HepG2 (cell line): Measurements from ENCODE around the gene DHRS9. TPM values are rescaled to one million over a fixed set of nuclear protein-coding genes. Genes with fewer than 3 reads are reported as not detected.

Source experiments
- ATAC-seq: fragments of 200-7000 bp; cut with Tn5 transposase; 3 replicates; pipeline ENCODE4 v1.9.1; 2020; ENCODE audit warnings: mild to moderate bottlenecking, moderate library complexity
- BruUV-seq: library from RNA; stranded (reverse); fragments of 400-500 nt; replicated peaks from 2 replicates; lab custom pipeline; 2021; lab: Mats Ljungman, UMichigan
- CTCF ChIA-PET: fragments of 300-600 bp; formaldehyde crosslinking; extraction: SDS; loops from one replicate; lab custom pipeline; 2021; ENCODE audit warnings: low total read pairs, inconsistent platforms, low intra/inter-chr PET ratio; lab: Yijun Ruan, JAX
- POLR2A ChIA-PET: fragments of 350-600 bp; sonication (Branson Sonifier 250); formaldehyde crosslinking; loops from one replicate; lab custom pipeline; 2020; ENCODE audit warnings: antibody characterized with exemption, inconsistent platforms; lab: Yijun Ruan, JAX
- DNase-seq: peaks from one replicate; pipeline ENCODE4 v3.0.0-alpha.2; 2015; ENCODE audit warnings: low spot score
- FAIRE-seq: peaks from 3 replicates; lab custom pipeline; 2011; peaks lifted over from hg19 to GRCh38; lab: Jason Lieb, UNC
- H2AFZ ChIP-seq: one replicate; pipeline ENCODE4 v1.6.1; 2011; ENCODE audit warnings: low read length, inconsistent platforms
- H3K27ac ChIP-seq: fragments of 300-600 bp; 3 replicates; pipeline ENCODE4 v1.8.0; 2011; ENCODE audit warnings: mixed run types, mild to moderate bottlenecking, mixed read lengths, low read length, inconsistent platforms; ENCODE audit not compliant: insufficient read depth; ENCODE audit errors: extremely low read length
- H3K27me3 ChIP-seq, 2 experiments: fragments of 200-600 bp in 1 of 2; 2 replicates in 1 of 2; 3 replicates in 1 of 2; pipeline versions ENCODE4 v1.6.0 to v1.8.0; 2011; ENCODE audit warnings: low read length in 2 of 2, mild to moderate bottlenecking in 2 of 2, moderate library complexity in 2 of 2, inconsistent platforms in 1 of 2; ENCODE audit not compliant: insufficient read depth in 2 of 2, control insufficient read depth in 1 of 2
- H3K36me3 ChIP-seq, 2 experiments: fragments of 200-600 bp in 1 of 2; replicated peaks in 1 of 2; 2 replicates in 1 of 2; 3 replicates in 1 of 2; pipeline versions ENCODE4 v1.5.1 to v1.8.0; 2011; ENCODE audit warnings: low read length in 2 of 2, inconsistent platforms in 1 of 2; ENCODE audit not compliant: insufficient read depth in 2 of 2, control insufficient read depth in 1 of 2
- H3K4me1 ChIP-seq: 2 replicates; pipeline ENCODE4 v1.5.1; 2012; ENCODE audit warnings: low read length, inconsistent platforms; ENCODE audit not compliant: insufficient read depth
- H3K4me2 ChIP-seq: 2 replicates; pipeline ENCODE4 v1.6.0; 2011; ENCODE audit warnings: low read depth, low read length, inconsistent platforms
- H3K4me3 ChIP-seq, 3 experiments: fragments of 200-600 bp in 1 of 3; sonication (generic), shearing (Covaris generic) in 1 of 3; replicated peaks in 1 of 3; 2 replicates each; pipeline ENCODE4 v1.5.1; 2011 to 2016; ENCODE audit warnings: low read length in 3 of 3, inconsistent platforms in 2 of 3, low read depth in 2 of 3, mild to moderate bottlenecking in 2 of 3, control low read depth in 1 of 3, mixed read lengths in 1 of 3; ENCODE audit not compliant: insufficient read depth in 1 of 3
- H3K79me2 ChIP-seq: one replicate; pipeline ENCODE4 v1.6.1; 2011; ENCODE audit warnings: low read length, inconsistent platforms; ENCODE audit not compliant: insufficient read depth
- H3K9ac ChIP-seq: 2 replicates; pipeline ENCODE4 v1.6.0; 2011; ENCODE audit warnings: mild to moderate bottlenecking, low read depth, low read length, inconsistent platforms; ENCODE audit not compliant: insufficient read depth
- H3K9me3 ChIP-seq: 2 replicates; pipeline ENCODE4 v1.5.1; 2012; ENCODE audit warnings: mild to moderate bottlenecking, low read length
- H4K20me1 ChIP-seq: 2 replicates; pipeline ENCODE4 v1.6.0; 2011; ENCODE audit warnings: inconsistent platforms, mild to moderate bottlenecking, low read length, moderate library complexity; ENCODE audit not compliant: insufficient read depth
- ELF1 ChIP-seq: sonication (generic); formaldehyde crosslinking; IDR thresholded peaks from 2 replicates; pipeline ENCODE4 v1.4.0; 2020; ENCODE audit warnings: missing genetic modification reagents
- FOSL2 ChIP-seq: sonication (generic); formaldehyde crosslinking; IDR thresholded peaks from 2 replicates; pipeline ENCODE4 v1.4.0; 2020; ENCODE audit warnings: missing genetic modification reagents
- GLI4 ChIP-seq: sonication (generic); formaldehyde crosslinking; IDR thresholded peaks from 2 replicates; pipeline ENCODE4 v1.5.1; 2020; ENCODE audit warnings: missing genetic modification reagents, mild to moderate bottlenecking, moderate library complexity, borderline replicate concordance
- HCFC1 ChIP-seq: fragments of 150-350 bp; IDR thresholded peaks from 2 replicates; pipeline ENCODE4 v1.6.1; 2014; ENCODE audit warnings: low read depth, low read length
- PRPF4 ChIP-seq: fragments of 200-400 bp; formaldehyde crosslinking; IDR thresholded peaks from 2 replicates; pipeline ENCODE4 v1.6.1; 2016; ENCODE audit warnings: low read length, low read depth; ENCODE audit not compliant: poor library complexity, severe bottlenecking
- RARA ChIP-seq: IDR thresholded peaks from 2 replicates; pipeline ENCODE4 v1.6.1; 2016; ENCODE audit warnings: missing genetic modification reagents, missing compliant biosample characterization
- RFXANK ChIP-seq: IDR thresholded peaks from 2 replicates; pipeline ENCODE4 v1.6.1; 2016
- RXRB ChIP-seq: IDR thresholded peaks from 2 replicates; pipeline ENCODE4 v1.6.1; 2016; ENCODE audit warnings: borderline replicate concordance, missing genetic modification reagents, missing compliant biosample characterization
- YY1 ChIP-seq: IDR thresholded peaks from 2 replicates; pipeline ENCODE4 v1.6.1; 2011; ENCODE audit warnings: low read length, low read depth, moderate library complexity, mild to moderate bottlenecking; ENCODE audit not compliant: insufficient read depth, insufficient replicate concordance
- ZMYM4 ChIP-seq: sonication (generic); formaldehyde crosslinking; IDR thresholded peaks from 2 replicates; pipeline ENCODE4 v1.8.1; 2023; ENCODE audit warnings: mild to moderate bottlenecking, missing genetic modification reagents
- ZNF780A ChIP-seq: sonication (generic); formaldehyde crosslinking; IDR thresholded peaks from 2 replicates; pipeline ENCODE4 v1.8.0; 2022; ENCODE audit warnings: mild to moderate bottlenecking, missing genetic modification reagents, moderate library complexity
- WGBS: methylation state at CpG from one replicate; pipeline ENCODE4 v1.1.6; 2017; ENCODE audit warnings: low lambda C conversion rate; 5-methylcytosine and 5-hydroxymethylcytosine counted together
- in situ Hi-C: cut with HindIII; loops from 2 replicates; pipeline ENCODE4 v1.10.0; 2017; ENCODE audit warnings: low pct_unique_long_range_greater_than_20kb; ENCODE audit not compliant: extremely low pct_ligation_motif_present
- intact Hi-C: fragments of 100-400 bp; cut with micrococcal nuclease; formaldehyde crosslinking; loops from one replicate; pipeline ENCODE4 v1.10.0; 2022; ENCODE audit not compliant: unreplicated experiment
- polyA plus RNA-seq, 8 experiments: library from polyadenylated mRNA; depleted of rRNA in 3 of 8; stranded (reverse) in 7 of 8; unstranded in 1 of 8; fragments of >200 nt; fragmentation: Illumina TruSeq in 4 of 8; extraction: Trizol in 4 of 8; gene quantifications; 2 replicates each; pipeline versions ENCODE4 v1.2.1 to v1.2.3, GENCODE V29; 2011 to 2016; ENCODE audit warnings: low read depth in 4 of 8, missing spikeins in 1 of 8, mixed read lengths in 1 of 8; ENCODE audit not compliant: insufficient read depth in 1 of 8
- total RNA-seq, 5 experiments: library from RNA; depleted of rRNA; stranded (reverse); fragments of >200 nt; fragmentation: Illumina TruSeq; extraction: Trizol; gene quantifications; 2 replicates each; pipeline ENCODE4 v1.2.3, GENCODE V29; 2016; ENCODE audit warnings: low read depth in 1 of 5
- TF ChIP-seq, protein P1 (sequence below): sonication (generic); formaldehyde crosslinking; IDR thresholded peaks from 2 replicates; pipeline ENCODE4 v1.4.0; 2020; ENCODE audit warnings: missing genetic modification reagents, borderline replicate concordance
- TF ChIP-seq, protein P2 (sequence below): sonication (generic); formaldehyde crosslinking; IDR thresholded peaks from 2 replicates; pipeline ENCODE4 v1.4.0; 2020; ENCODE audit warnings: mild to moderate bottlenecking, missing genetic modification reagents
- TF ChIP-seq, protein P3 (sequence below): sonication (generic); formaldehyde crosslinking; IDR thresholded peaks from 2 replicates; pipeline ENCODE4 v1.4.0; 2020; ENCODE audit warnings: missing genetic modification reagents
- TF ChIP-seq, protein P4 (sequence below): sonication (generic); formaldehyde crosslinking; IDR thresholded peaks from 2 replicates; pipeline ENCODE4 v1.4.0; 2020; ENCODE audit warnings: missing genetic modification reagents, low read depth, mild to moderate bottlenecking, borderline replicate concordance

Gene DHRS9
- total and polyA plus RNA-seq, 2 of the 13 experiments (the other 11 are each of a cell fraction or from before 2014, with no cell fraction given), result not detected

GRCh38 chr2:169034256-169034655 is 35.1 kb upstream of the DHRS9 start:
- CTCF ChIA-PET, result no interaction called here
- 0% methylated on average over 1 of the region's 1 CpG for WGBS
- no peak overlapping the region for H3K4me2 ChIP-seq
- no peaks in the 10 kb centered on the region for H3K36me3 ChIP-seq
- no peak overlapping the region for H3K4me3 ChIP-seq
- POLR2A ChIA-PET, result no interaction called here
- DNase-seq, result no peak
- no peaks in the 10 kb centered on the region for H3K4me1 ChIP-seq
- no peaks in the 10 kb centered on the region for H3K9me3 ChIP-seq
- no peak overlapping the region for H2AFZ ChIP-seq
- no peak overlapping the region for H3K9ac ChIP-seq
- no peak; the same call in 2 of the 3 replicates for ATAC-seq
- H4K20me1 ChIP-seq, result no peaks in the 10 kb centered on the region
- no peaks in the 10 kb centered on the region for H3K27me3 ChIP-seq
- no peak overlapping the region for H3K27ac ChIP-seq
- in situ Hi-C loops, result no loop called here
- no peaks in the 10 kb centered on the region for H3K79me2 ChIP-seq
- FAIRE-seq, result no peak
- intact Hi-C loops, result no loop called here
- BruUV-seq, result no TSS peak
- TF ChIP-seq ZNF780A (CRISPR knock-in tag), result no peak
- TF ChIP-seq, protein P1, sequence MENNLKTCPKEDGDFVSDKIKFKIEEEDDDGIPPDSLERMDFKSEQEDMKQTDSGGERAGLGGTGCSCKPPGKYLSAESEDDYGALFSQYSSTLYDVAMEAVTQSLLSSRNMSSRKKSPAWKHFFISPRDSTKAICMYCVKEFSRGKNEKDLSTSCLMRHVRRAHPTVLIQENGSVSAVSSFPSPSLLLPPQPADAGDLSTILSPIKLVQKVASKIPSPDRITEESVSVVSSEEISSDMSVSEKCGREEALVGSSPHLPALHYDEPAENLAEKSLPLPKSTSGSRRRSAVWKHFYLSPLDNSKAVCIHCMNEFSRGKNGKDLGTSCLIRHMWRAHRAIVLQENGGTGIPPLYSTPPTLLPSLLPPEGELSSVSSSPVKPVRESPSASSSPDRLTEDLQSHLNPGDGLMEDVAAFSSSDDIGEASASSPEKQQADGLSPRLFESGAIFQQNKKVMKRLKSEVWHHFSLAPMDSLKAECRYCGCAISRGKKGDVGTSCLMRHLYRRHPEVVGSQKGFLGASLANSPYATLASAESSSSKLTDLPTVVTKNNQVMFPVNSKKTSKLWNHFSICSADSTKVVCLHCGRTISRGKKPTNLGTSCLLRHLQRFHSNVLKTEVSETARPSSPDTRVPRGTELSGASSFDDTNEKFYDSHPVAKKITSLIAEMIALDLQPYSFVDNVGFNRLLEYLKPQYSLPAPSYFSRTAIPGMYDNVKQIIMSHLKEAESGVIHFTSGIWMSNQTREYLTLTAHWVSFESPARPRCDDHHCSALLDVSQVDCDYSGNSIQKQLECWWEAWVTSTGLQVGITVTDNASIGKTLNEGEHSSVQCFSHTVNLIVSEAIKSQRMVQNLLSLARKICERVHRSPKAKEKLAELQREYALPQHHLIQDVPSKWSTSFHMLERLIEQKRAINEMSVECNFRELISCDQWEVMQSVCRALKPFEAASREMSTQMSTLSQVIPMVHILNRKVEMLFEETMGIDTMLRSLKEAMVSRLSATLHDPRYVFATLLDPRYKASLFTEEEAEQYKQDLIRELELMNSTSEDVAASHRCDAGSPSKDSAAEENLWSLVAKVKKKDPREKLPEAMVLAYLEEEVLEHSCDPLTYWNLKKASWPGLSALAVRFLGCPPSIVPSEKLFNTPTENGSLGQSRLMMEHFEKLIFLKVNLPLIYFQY (CRISPR knock-in tag), result no peak
- TF ChIP-seq, protein P2, sequence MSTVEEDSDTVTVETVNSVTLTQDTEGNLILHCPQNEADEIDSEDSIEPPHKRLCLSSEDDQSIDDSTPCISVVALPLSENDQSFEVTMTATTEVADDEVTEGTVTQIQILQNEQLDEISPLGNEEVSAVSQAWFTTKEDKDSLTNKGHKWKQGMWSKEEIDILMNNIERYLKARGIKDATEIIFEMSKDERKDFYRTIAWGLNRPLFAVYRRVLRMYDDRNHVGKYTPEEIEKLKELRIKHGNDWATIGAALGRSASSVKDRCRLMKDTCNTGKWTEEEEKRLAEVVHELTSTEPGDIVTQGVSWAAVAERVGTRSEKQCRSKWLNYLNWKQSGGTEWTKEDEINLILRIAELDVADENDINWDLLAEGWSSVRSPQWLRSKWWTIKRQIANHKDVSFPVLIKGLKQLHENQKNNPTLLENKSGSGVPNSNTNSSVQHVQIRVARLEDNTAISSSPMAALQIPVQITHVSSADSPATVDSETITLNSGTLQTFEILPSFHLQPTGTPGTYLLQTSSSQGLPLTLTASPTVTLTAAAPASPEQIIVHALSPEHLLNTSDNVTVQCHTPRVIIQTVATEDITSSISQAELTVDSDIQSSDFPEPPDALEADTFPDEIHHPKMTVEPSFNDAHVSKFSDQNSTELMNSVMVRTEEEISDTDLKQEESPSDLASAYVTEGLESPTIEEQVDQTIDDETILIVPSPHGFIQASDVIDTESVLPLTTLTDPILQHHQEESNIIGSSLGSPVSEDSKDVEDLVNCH (CRISPR knock-in tag), result no peak
- no peak for TF ChIP-seq RXRB (CRISPR knock-in tag)
- TF ChIP-seq ELF1 (CRISPR knock-in tag), result no peak
- no peak for TF ChIP-seq ZMYM4 (CRISPR knock-in tag)
- no peak for TF ChIP-seq RFXANK
- TF ChIP-seq, protein P3, sequence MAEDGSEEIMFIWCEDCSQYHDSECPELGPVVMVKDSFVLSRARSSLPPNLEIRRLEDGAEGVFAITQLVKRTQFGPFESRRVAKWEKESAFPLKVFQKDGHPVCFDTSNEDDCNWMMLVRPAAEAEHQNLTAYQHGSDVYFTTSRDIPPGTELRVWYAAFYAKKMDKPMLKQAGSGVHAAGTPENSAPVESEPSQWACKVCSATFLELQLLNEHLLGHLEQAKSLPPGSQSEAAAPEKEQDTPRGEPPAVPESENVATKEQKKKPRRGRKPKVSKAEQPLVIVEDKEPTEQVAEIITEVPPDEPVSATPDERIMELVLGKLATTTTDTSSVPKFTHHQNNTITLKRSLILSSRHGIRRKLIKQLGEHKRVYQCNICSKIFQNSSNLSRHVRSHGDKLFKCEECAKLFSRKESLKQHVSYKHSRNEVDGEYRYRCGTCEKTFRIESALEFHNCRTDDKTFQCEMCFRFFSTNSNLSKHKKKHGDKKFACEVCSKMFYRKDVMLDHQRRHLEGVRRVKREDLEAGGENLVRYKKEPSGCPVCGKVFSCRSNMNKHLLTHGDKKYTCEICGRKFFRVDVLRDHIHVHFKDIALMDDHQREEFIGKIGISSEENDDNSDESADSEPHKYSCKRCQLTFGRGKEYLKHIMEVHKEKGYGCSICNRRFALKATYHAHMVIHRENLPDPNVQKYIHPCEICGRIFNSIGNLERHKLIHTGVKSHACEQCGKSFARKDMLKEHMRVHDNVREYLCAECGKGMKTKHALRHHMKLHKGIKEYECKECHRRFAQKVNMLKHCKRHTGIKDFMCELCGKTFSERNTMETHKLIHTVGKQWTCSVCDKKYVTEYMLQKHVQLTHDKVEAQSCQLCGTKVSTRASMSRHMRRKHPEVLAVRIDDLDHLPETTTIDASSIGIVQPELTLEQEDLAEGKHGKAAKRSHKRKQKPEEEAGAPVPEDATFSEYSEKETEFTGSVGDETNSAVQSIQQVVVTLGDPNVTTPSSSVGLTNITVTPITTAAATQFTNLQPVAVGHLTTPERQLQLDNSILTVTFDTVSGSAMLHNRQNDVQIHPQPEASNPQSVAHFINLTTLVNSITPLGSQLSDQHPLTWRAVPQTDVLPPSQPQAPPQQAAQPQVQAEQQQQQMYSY (CRISPR knock-in tag), result no peak
- no peak for TF ChIP-seq RARA
- no peak for TF ChIP-seq HCFC1
- TF ChIP-seq YY1, result peak; percentile 25
- TF ChIP-seq PRPF4, result no peak
- TF ChIP-seq FOSL2 (CRISPR knock-in tag), result 0 out of 2 replicates have a peak, but pooled peaks have one; percentile 25
- no peak for TF ChIP-seq GLI4 (CRISPR knock-in tag)
- TF ChIP-seq, protein P4, sequence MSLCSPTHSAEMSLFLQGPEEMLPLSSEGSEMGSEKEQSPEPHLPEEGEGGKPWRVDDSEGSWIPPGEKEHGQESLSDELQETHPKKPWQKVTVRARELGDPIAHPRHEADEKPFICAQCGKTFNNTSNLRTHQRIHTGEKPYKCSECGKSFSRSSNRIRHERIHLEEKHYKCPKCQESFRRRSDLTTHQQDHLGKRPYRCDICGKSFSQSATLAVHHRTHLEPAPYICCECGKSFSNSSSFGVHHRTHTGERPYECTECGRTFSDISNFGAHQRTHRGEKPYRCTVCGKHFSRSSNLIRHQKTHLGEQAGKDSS (CRISPR knock-in tag), result no peak
